Calu3 (cell line): ENCODE measurements around the gene MYRIP. TPM values are rescaled to one million over a fixed set of nuclear protein-coding genes. Genes with fewer than 3 reads are reported as not detected.
A peak's percentile ranks its signal among the peaks of the same experiment; 100 is the strongest.
"Not testable (repeated sequence)": the region's sequence is repeated elsewhere in the genome, so short reads cannot be mapped to it uniquely, and the experiment has no call there.

Experiments used
- BruUV-seq: library from RNA; stranded (reverse); fragments of 400-500 nt; replicated peaks from 2 replicates; lab custom pipeline; 2021; lab: Mats Ljungman, UMichigan
- CTCF ChIA-PET: fragments of 300-600 bp; sonication (Branson Sonifier 250); formaldehyde crosslinking; loops from one replicate; lab custom pipeline; 2022; ENCODE audit warnings: antibody characterized with exemption; lab: Charles Lee
- DNase-seq: peaks from one replicate; pipeline ENCODE4 v3.0.0; 2022
- H3K27ac Mint-ChIP-seq: one replicate; pipeline ENCODE4 v1.8.0; 2022; ENCODE audit warnings: mixed read lengths; ENCODE audit not compliant: unreplicated experiment
- H3K27me3 Mint-ChIP-seq: one replicate; pipeline ENCODE4 v1.8.0; 2022; ENCODE audit warnings: mixed read lengths; ENCODE audit not compliant: unreplicated experiment
- H3K36me3 Mint-ChIP-seq: one replicate; pipeline ENCODE4 v1.8.0; 2022; ENCODE audit warnings: mild to moderate bottlenecking, moderate library complexity, mixed read lengths; ENCODE audit not compliant: insufficient read depth, unreplicated experiment
- H3K4me1 Mint-ChIP-seq: one replicate; pipeline ENCODE4 v1.8.0; 2022; ENCODE audit warnings: mild to moderate bottlenecking, low read depth, mixed read lengths; ENCODE audit not compliant: unreplicated experiment
- H3K4me3 Mint-ChIP-seq: one replicate; pipeline ENCODE4 v1.8.0; 2022; ENCODE audit warnings: mild to moderate bottlenecking, low read depth, moderate library complexity, mixed read lengths; ENCODE audit not compliant: unreplicated experiment
- H3K9me3 Mint-ChIP-seq: one replicate; pipeline ENCODE4 v1.8.0; 2022; ENCODE audit warnings: low read depth, mixed read lengths; ENCODE audit not compliant: unreplicated experiment
- intact Hi-C: fragments of 100-400 bp; cut with micrococcal nuclease; formaldehyde crosslinking; loops from one replicate; pipeline ENCODE4 v1.10.0; 2022; ENCODE audit not compliant: unreplicated experiment
- total RNA-seq: library from RNA; stranded (reverse); gene quantifications from 2 replicates; pipeline ENCODE4 v1.2.3, GENCODE V29; 2022
- TF ChIP-seq, protein P1 (sequence below): fragments of 200-600 bp; IDR thresholded peaks from one replicate; pipeline ENCODE4 v1.8.0; 2022; ENCODE audit warnings: antibody characterized with exemption; ENCODE audit not compliant: unreplicated experiment

The MYRIP gene
- total RNA-seq, 1 experiment from 2014 or later, result 5.6 TPM

DNA sequence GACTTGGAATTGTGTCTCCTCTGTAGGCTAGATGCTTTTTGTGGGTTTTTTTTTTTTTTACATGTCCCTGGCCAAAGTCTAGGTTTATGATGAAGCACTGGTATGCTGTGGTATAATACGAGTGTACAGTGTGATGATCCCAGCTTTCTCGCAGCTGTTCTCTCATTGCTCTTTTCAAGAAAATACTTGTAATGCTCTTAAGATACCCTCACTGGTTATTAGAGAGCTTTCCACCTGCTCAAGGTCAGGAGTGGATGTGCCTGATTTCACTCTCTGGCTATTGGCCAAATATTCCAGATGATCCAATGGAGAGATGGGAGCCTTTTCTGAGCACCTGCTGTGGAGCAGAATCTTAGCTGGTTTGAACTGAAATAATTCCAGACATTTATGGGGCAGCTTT is 215.1 kb downstream of the MYRIP start:
- intact Hi-C loops, result no loop called here
- no peak overlapping the region for H3K27ac Mint-ChIP-seq

GRCh38 chr3:40025892-40026291 is 216.5 kb downstream of the MYRIP start:
- H3K4me1 Mint-ChIP-seq, result peaks cover 12% of the 10 kb centered on the region
- CTCF ChIA-PET, BruUV-seq, H3K27ac Mint-ChIP-seq, H3K9me3 Mint-ChIP-seq, DNase-seq, H3K27me3 Mint-ChIP-seq, H3K4me3 Mint-ChIP-seq, intact Hi-C loops, H3K36me3 Mint-ChIP-seq: not testable (repeated sequence)

More for the DNA sequence above, 215.1 kb downstream of the MYRIP start:
- DNase-seq, result no peak
- TF ChIP-seq, protein P1, sequence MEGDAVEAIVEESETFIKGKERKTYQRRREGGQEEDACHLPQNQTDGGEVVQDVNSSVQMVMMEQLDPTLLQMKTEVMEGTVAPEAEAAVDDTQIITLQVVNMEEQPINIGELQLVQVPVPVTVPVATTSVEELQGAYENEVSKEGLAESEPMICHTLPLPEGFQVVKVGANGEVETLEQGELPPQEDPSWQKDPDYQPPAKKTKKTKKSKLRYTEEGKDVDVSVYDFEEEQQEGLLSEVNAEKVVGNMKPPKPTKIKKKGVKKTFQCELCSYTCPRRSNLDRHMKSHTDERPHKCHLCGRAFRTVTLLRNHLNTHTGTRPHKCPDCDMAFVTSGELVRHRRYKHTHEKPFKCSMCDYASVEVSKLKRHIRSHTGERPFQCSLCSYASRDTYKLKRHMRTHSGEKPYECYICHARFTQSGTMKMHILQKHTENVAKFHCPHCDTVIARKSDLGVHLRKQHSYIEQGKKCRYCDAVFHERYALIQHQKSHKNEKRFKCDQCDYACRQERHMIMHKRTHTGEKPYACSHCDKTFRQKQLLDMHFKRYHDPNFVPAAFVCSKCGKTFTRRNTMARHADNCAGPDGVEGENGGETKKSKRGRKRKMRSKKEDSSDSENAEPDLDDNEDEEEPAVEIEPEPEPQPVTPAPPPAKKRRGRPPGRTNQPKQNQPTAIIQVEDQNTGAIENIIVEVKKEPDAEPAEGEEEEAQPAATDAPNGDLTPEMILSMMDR, result no peak
- Mint-ChIP-seq H3K4me1 (peaks cover 12% of the 10 kb centered on the region), H3K27me3 (no peaks in the 10 kb centered on the region), H3K9me3 (peaks cover 6% of the 10 kb centered on the region), H3K4me3 (no peak overlapping the region), H3K36me3 (no peaks in the 10 kb centered on the region)
- no TSS peak for BruUV-seq
- CTCF ChIA-PET, result no interaction called here

- peaks cover 2% of the 10 kb centered on the region for H3K9me3 Mint-ChIP-seq
- TF ChIP-seq, protein P1, result no peak
- BruUV-seq, result no TSS peak
- H3K36me3 Mint-ChIP-seq, result no peaks in the 10 kb centered on the region
- intact Hi-C loops, result no loop called here
- no peaks in the 10 kb centered on the region for H3K27me3 Mint-ChIP-seq
- no peak overlapping the region for H3K4me3 Mint-ChIP-seq
- CTCF ChIA-PET, result no interaction called here
- no peaks in the 10 kb centered on the region for H3K4me1 Mint-ChIP-seq
- DNase-seq, result no peak
- H3K27ac Mint-ChIP-seq, result no peak overlapping the region
Observed at GRCh38 chr3:40035177-40035576, 225.8 kb downstream of the MYRIP start.

- intact Hi-C loops, result no loop called here
- no peaks in the 10 kb centered on the region for H3K4me1 Mint-ChIP-seq
- H3K27ac Mint-ChIP-seq, result no peak overlapping the region
- DNase-seq, result no peak
- TF ChIP-seq, protein P1, result no peak
- H3K27me3 Mint-ChIP-seq, result no peaks in the 10 kb centered on the region
- H3K9me3 Mint-ChIP-seq, result peaks cover 2% of the 10 kb centered on the region
- CTCF ChIA-PET, result no interaction called here
- H3K4me3 Mint-ChIP-seq, result no peak overlapping the region
- BruUV-seq, result no TSS peak
- no peaks in the 10 kb centered on the region for H3K36me3 Mint-ChIP-seq
Observed at GRCh38 chr3:40037582-40037981, 228.2 kb downstream of the MYRIP start.

- Mint-ChIP-seq H3K27me3 (no peaks in the 10 kb centered on the region), H3K36me3 (no peaks in the 10 kb centered on the region), H3K4me1 (no peaks in the 10 kb centered on the region), H3K4me3 (no peak overlapping the region), H3K27ac (no peak overlapping the region), H3K9me3 (no peaks in the 10 kb centered on the region)
- TF ChIP-seq, protein P1, result no peak
- no TSS peak for BruUV-seq
- peak; percentile 30 for DNase-seq
- CTCF ChIA-PET, result no interaction called here
- intact Hi-C loops, result no loop called here
Observed at GRCh38 chr3:40042752-40043443, 233.5 kb downstream of the MYRIP start.
